ENCODE results near the gene ALOX15B. TPM values are rescaled to one million over a fixed set of nuclear protein-coding genes. Genes with fewer than 3 reads are reported as not detected.
A peak's percentile ranks its signal among the peaks of the same experiment; 100 is the strongest.

Gene ALOX15B
- total and polyA plus RNA-seq, 2 of the 13 experiments (the other 11 are each of a cell fraction or from before 2014, with no cell fraction given) = not detected

GRCh38 chr17:8057691-8058114 is 18.8 kb downstream of the ALOX15B start (continued):
- 0 out of 4 replicates have a peak, but pooled peaks of 1 of the 2 experiments have one; percentile 53 for TF ChIP-seq HMGXB4 (CRISPR knock-in tag; IDR thresholded peaks at IDR 0.05; ENCODE audit: borderline replicate concordance in 1 of 2, low read depth in 1 of 2)
- TF ChIP-seq PCBP1 (IDR thresholded peaks at IDR 0.05; ENCODE audit: borderline replicate concordance, low read depth, low read length) = no peak
- no peak for TF ChIP-seq TEAD2 (CRISPR knock-in tag; IDR thresholded peaks at IDR 0.05)
- TF ChIP-seq ZC3H13 (CRISPR knock-in tag; IDR thresholded peaks at IDR 0.05) = no peak
- no peak for TF ChIP-seq ZNF484 (CRISPR knock-in tag; IDR thresholded peaks at IDR 0.05; ENCODE audit: borderline replicate concordance, low read depth)
- peak; percentile 61; the same call in 1 of the 2 replicates for TF ChIP-seq RAD21 (CRISPR knock-in tag; IDR thresholded peaks at IDR 0.05)
- no peak for TF ChIP-seq ZNF724P (CRISPR knock-in tag; IDR thresholded peaks at IDR 0.05; ENCODE audit: borderline replicate concordance)
- no peak for TF ChIP-seq SMAD3 (CRISPR knock-in tag; IDR thresholded peaks at IDR 0.05)
- no peak for TF ChIP-seq NFYC (CRISPR knock-in tag; IDR thresholded peaks at IDR 0.05)
- TF ChIP-seq ZNF280D (CRISPR knock-in tag; IDR thresholded peaks at IDR 0.05) = 0 out of 2 replicates have a peak, but pooled peaks have one; percentile 5
- TF ChIP-seq TFE3 (CRISPR knock-in tag; IDR thresholded peaks at IDR 0.05) = no peak
- no peak for TF ChIP-seq NCOA5 (CRISPR knock-in tag; IDR thresholded peaks at IDR 0.05)
- no peak for TF ChIP-seq ZNF543 (CRISPR knock-in tag; IDR thresholded peaks at IDR 0.05)
- TF ChIP-seq ZNF367 (CRISPR knock-in tag; IDR thresholded peaks at IDR 0.05; ENCODE audit: borderline replicate concordance) = no peak
- TF ChIP-seq PAF1 (CRISPR knock-in tag; IDR thresholded peaks at IDR 0.05) = 0 out of 2 replicates have a peak, but pooled peaks have one; percentile 15
- TF ChIP-seq SCMH1 (CRISPR knock-in tag; IDR thresholded peaks at IDR 0.05; ENCODE audit: borderline replicate concordance) = no peak
- TF ChIP-seq KLF15 (CRISPR knock-in tag; IDR thresholded peaks at IDR 0.05; ENCODE audit: borderline replicate concordance) = no peak
- TF ChIP-seq MED13 (CRISPR knock-in tag; IDR thresholded peaks at IDR 0.05) = no peak
- no peak for TF ChIP-seq ISL2 (CRISPR knock-in tag; IDR thresholded peaks at IDR 0.05)
- no peak for TF ChIP-seq ATM (IDR thresholded peaks at IDR 0.05; ENCODE audit: borderline replicate concordance)
- peak; percentile 82 for TF ChIP-seq CTCF (CRISPR knock-in tag; IDR thresholded peaks at IDR 0.05)
- TF ChIP-seq ZNF333 (CRISPR knock-in tag; IDR thresholded peaks at IDR 0.05; ENCODE audit: borderline replicate concordance) = no peak
- no peak for TF ChIP-seq NCOA2 (CRISPR knock-in tag; IDR thresholded peaks at IDR 0.05)
- TF ChIP-seq ZFP82 (CRISPR knock-in tag; IDR thresholded peaks at IDR 0.05; ENCODE audit: borderline replicate concordance) = 0 out of 2 replicates have a peak, but pooled peaks have one; percentile 55
